HepG2 (cell line): ENCODE data around the gene MCFD2. TPM values are rescaled to one million over a fixed set of nuclear protein-coding genes. Genes with fewer than 3 reads are reported as not detected.

Source experiments
- ARNT2 ChIP-seq: sonication (generic); formaldehyde crosslinking; IDR thresholded peaks from 2 replicates; pipeline ENCODE4 v1.8.0; 2022; ENCODE audit warnings: mild to moderate bottlenecking, low read depth, missing genetic modification reagents, moderate library complexity
- BHLHE40 ChIP-seq: IDR thresholded peaks from 2 replicates; pipeline ENCODE4 v1.6.1; 2011; ENCODE audit warnings: low read length, improper control_type of control experiment
- PBX2 ChIP-seq: IDR thresholded peaks from 2 replicates; pipeline ENCODE4 v1.6.1; 2016; ENCODE audit warnings: control low read depth
- RORA ChIP-seq: sonication (generic); formaldehyde crosslinking; IDR thresholded peaks from 2 replicates; pipeline ENCODE4 v1.5.0; 2020; ENCODE audit warnings: mild to moderate bottlenecking, missing genetic modification reagents, moderate library complexity
- SPEN ChIP-seq: sonication (generic); formaldehyde crosslinking; IDR thresholded peaks from 2 replicates; pipeline ENCODE4 v1.5.1; 2020; ENCODE audit warnings: low read depth, mild to moderate bottlenecking, missing genetic modification reagents
- SRY ChIP-seq: sonication (generic); formaldehyde crosslinking; IDR thresholded peaks from 2 replicates; pipeline ENCODE4 v1.8.0; 2022; ENCODE audit warnings: mild to moderate bottlenecking, missing genetic modification reagents
- ZNF691 ChIP-seq: sonication (generic); formaldehyde crosslinking; IDR thresholded peaks from 2 replicates; pipeline ENCODE4 v1.4.0; 2020; ENCODE audit warnings: missing genetic modification reagents, low read depth, mild to moderate bottlenecking, borderline replicate concordance
- ZNF768 ChIP-seq: sonication (generic); formaldehyde crosslinking; IDR thresholded peaks from 2 replicates; pipeline ENCODE4 v1.4.0; 2020; ENCODE audit warnings: missing genetic modification reagents
- ZNF878 ChIP-seq: sonication (generic); formaldehyde crosslinking; IDR thresholded peaks from 2 replicates; pipeline ENCODE4 v1.8.1; 2023; ENCODE audit warnings: mild to moderate bottlenecking, missing genetic modification reagents, moderate library complexity
- ZSCAN30 ChIP-seq: sonication (generic); formaldehyde crosslinking; IDR thresholded peaks from 2 replicates; pipeline ENCODE4 v1.5.0; 2020; ENCODE audit warnings: mild to moderate bottlenecking, missing genetic modification reagents
- polyA plus RNA-seq, 8 experiments: library from polyadenylated mRNA; depleted of rRNA in 3 of 8; stranded (reverse) in 7 of 8; unstranded in 1 of 8; fragments of >200 nt; fragmentation: Illumina TruSeq in 4 of 8; extraction: Trizol in 4 of 8; gene quantifications; 2 replicates each; pipeline versions ENCODE4 v1.2.1 to v1.2.3, GENCODE V29; 2011 to 2016; ENCODE audit warnings: low read depth in 4 of 8, missing spikeins in 1 of 8, mixed read lengths in 1 of 8; ENCODE audit not compliant: insufficient read depth in 1 of 8
- total RNA-seq, 5 experiments: library from RNA; depleted of rRNA; stranded (reverse); fragments of >200 nt; fragmentation: Illumina TruSeq; extraction: Trizol; gene quantifications; 2 replicates each; pipeline ENCODE4 v1.2.3, GENCODE V29; 2016; ENCODE audit warnings: low read depth in 1 of 5
- TF ChIP-seq, protein P1 (sequence below): IDR thresholded peaks from 2 replicates; pipeline ENCODE4 v1.6.1; 2012; ENCODE audit warnings: low read length, improper control_type of control experiment
- TF ChIP-seq, protein P2 (sequence below), 2 experiments: fragments of 450-650 bp in 1 of 2; sonication (generic) in 1 of 2; formaldehyde crosslinking in 1 of 2; IDR thresholded peaks; 2 replicates each; pipeline versions ENCODE4 v1.6.1 to v1.8.0; 2016 to 2022; ENCODE audit warnings: antibody characterized with exemption in 1 of 2, mild to moderate bottlenecking in 1 of 2, missing genetic modification reagents in 1 of 2

The MCFD2 gene
- total and polyA plus RNA-seq, 2 of the 13 experiments (the other 11 are each of a cell fraction or from before 2014, with no cell fraction given), result 183 to 232 TPM

DNA sequence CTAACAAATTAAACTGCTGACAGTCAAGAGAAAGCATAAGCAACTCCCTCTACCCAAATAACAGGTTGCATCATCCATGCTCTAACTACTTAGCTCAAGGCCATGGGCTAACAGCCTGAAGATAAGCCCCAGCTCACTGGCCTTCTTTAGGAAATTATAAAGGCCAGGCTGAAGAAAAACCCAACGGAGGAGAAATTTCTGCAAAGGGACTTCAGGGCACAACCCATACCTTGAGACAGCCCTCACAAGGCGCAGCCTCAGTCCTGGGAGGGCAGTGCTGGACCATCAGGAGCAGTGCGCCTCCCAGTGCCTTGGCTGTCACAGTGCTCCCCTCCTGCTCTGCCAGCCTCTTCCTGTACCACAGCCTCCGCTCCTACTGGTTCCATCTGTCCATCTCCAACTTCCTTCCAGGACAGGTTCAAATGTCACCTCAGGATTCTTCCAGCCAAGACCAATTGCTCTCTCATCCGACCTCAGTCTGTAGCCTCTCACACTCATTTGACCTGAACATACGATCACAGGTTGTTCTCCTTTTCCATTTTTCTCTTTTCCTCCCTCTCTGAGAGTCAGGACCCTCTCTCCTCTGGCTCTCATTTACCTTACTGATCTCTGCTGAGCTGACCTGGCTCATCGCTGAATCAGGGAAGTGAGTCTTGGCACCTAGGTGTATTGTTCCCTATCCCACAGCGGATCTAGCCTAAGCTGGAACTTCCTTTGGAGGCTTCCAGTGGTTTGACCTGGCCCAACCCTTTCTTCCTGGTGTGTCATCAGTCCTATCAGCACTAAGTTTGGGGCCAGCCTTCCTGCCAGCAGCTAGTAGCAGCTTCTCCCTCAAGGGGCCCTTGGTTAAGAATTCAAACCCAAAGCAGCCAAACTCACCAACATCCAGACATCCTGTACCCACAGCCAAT is 1.9 kb downstream of the MCFD2 start (continued):
- TF ChIP-seq, protein P1, sequence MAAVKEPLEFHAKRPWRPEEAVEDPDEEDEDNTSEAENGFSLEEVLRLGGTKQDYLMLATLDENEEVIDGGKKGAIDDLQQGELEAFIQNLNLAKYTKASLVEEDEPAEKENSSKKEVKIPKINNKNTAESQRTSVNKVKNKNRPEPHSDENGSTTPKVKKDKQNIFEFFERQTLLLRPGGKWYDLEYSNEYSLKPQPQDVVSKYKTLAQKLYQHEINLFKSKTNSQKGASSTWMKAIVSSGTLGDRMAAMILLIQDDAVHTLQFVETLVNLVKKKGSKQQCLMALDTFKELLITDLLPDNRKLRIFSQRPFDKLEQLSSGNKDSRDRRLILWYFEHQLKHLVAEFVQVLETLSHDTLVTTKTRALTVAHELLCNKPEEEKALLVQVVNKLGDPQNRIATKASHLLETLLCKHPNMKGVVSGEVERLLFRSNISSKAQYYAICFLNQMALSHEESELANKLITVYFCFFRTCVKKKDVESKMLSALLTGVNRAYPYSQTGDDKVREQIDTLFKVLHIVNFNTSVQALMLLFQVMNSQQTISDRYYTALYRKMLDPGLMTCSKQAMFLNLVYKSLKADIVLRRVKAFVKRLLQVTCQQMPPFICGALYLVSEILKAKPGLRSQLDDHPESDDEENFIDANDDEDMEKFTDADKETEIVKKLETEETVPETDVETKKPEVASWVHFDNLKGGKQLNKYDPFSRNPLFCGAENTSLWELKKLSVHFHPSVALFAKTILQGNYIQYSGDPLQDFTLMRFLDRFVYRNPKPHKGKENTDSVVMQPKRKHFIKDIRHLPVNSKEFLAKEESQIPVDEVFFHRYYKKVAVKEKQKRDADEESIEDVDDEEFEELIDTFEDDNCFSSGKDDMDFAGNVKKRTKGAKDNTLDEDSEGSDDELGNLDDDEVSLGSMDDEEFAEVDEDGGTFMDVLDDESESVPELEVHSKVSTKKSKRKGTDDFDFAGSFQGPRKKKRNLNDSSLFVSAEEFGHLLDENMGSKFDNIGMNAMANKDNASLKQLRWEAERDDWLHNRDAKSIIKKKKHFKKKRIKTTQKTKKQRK, result no peak
- TF ChIP-seq PBX2 (CRISPR knock-in tag) (no peak), ZNF691 (CRISPR knock-in tag) (peak; percentile 92), RORA (CRISPR knock-in tag) (no peak), SPEN (CRISPR knock-in tag) (peak; percentile 56; the same call in 1 of the 2 replicates), ZSCAN30 (CRISPR knock-in tag) (no peak), SRY (no peak), ARNT2 (CRISPR knock-in tag) (no peak), ZNF768 (peak; percentile 26; the same call in 1 of the 2 replicates), ZNF878 (CRISPR knock-in tag) (no peak), BHLHE40 (no peak)
- TF ChIP-seq, protein P2, sequence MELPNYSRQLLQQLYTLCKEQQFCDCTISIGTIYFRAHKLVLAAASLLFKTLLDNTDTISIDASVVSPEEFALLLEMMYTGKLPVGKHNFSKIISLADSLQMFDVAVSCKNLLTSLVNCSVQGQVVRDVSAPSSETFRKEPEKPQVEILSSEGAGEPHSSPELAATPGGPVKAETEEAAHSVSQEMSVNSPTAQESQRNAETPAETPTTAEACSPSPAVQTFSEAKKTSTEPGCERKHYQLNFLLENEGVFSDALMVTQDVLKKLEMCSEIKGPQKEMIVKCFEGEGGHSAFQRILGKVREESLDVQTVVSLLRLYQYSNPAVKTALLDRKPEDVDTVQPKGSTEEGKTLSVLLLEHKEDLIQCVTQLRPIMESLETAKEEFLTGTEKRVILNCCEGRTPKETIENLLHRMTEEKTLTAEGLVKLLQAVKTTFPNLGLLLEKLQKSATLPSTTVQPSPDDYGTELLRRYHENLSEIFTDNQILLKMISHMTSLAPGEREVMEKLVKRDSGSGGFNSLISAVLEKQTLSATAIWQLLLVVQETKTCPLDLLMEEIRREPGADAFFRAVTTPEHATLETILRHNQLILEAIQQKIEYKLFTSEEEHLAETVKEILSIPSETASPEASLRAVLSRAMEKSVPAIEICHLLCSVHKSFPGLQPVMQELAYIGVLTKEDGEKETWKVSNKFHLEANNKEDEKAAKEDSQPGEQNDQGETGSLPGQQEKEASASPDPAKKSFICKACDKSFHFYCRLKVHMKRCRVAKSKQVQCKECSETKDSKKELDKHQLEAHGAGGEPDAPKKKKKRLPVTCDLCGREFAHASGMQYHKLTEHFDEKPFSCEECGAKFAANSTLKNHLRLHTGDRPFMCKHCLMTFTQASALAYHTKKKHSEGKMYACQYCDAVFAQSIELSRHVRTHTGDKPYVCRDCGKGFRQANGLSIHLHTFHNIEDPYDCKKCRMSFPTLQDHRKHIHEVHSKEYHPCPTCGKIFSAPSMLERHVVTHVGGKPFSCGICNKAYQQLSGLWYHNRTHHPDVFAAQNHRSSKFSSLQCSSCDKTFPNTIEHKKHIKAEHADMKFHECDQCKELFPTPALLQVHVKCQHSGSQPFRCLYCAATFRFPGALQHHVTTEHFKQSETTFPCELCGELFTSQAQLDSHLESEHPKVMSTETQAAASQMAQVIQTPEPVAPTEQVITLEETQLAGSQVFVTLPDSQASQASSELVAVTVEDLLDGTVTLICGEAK (IDR thresholded peaks at IDR 0.05), result no peak
- TF ChIP-seq, protein P2 (CRISPR knock-in tag; IDR thresholded peaks at IDR 0.05), result no peak
